HG03025 (cell line): ENCODE data around the gene HOXC5.

Experiments
- ATAC-seq: cut with Tn5 transposase; IDR thresholded peaks from one replicate; pipeline ENCODE4 v1.9.1; 2021; ENCODE audit warnings: mild to moderate bottlenecking, moderate library complexity; ENCODE audit not compliant: unreplicated experiment, low FRiP score

HOXC5 gene

GRCh38 chr12:54006559-54007220, 26.2 kb upstream of the HOXC5 start:
- no peak for ATAC-seq

GRCh38 chr12:54007538-54008259, 25.2 kb upstream of the HOXC5 start:
- ATAC-seq = no peak

GRCh38 chr12:54008260-54008552, 24.6 kb upstream of the HOXC5 start:
- no peak for ATAC-seq

GRCh38 chr12:54009171-54010052, 23.4 kb upstream of the HOXC5 start:
- no peak for ATAC-seq

- no peak for ATAC-seq
Observed at GRCh38 chr12:54010053-54010971, 22.5 kb upstream of the HOXC5 start.

GRCh38 chr12:54010972-54011664, 21.7 kb upstream of the HOXC5 start:
- no peak for ATAC-seq

- no peak for ATAC-seq
Observed at GRCh38 chr12:54011665-54012532, 21.0 kb upstream of the HOXC5 start.

GRCh38 chr12:54012631-54013409, 20.0 kb upstream of the HOXC5 start:
- ATAC-seq = no peak

GRCh38 chr12:54014377-54015017, 18.4 kb upstream of the HOXC5 start:
- no peak for ATAC-seq

GRCh38 chr12:54015018-54015931, 17.6 kb upstream of the HOXC5 start:
- ATAC-seq = no peak

GRCh38 chr12:54016051-54016450, 16.8 kb upstream of the HOXC5 start:
- no peak for ATAC-seq

- no peak for ATAC-seq
Observed at GRCh38 chr12:54016478-54016964, 16.3 kb upstream of the HOXC5 start.

- no peak for ATAC-seq
Observed at GRCh38 chr12:54017027-54017788, 15.6 kb upstream of the HOXC5 start.

- ATAC-seq = no peak
Observed at GRCh38 chr12:54017878-54018467, 14.9 kb upstream of the HOXC5 start.

- ATAC-seq = no peak
Observed at GRCh38 chr12:54018468-54018984, 14.3 kb upstream of the HOXC5 start.
